ENCODE measurements around the gene SLC16A5.

SLC16A5 gene

DNA sequence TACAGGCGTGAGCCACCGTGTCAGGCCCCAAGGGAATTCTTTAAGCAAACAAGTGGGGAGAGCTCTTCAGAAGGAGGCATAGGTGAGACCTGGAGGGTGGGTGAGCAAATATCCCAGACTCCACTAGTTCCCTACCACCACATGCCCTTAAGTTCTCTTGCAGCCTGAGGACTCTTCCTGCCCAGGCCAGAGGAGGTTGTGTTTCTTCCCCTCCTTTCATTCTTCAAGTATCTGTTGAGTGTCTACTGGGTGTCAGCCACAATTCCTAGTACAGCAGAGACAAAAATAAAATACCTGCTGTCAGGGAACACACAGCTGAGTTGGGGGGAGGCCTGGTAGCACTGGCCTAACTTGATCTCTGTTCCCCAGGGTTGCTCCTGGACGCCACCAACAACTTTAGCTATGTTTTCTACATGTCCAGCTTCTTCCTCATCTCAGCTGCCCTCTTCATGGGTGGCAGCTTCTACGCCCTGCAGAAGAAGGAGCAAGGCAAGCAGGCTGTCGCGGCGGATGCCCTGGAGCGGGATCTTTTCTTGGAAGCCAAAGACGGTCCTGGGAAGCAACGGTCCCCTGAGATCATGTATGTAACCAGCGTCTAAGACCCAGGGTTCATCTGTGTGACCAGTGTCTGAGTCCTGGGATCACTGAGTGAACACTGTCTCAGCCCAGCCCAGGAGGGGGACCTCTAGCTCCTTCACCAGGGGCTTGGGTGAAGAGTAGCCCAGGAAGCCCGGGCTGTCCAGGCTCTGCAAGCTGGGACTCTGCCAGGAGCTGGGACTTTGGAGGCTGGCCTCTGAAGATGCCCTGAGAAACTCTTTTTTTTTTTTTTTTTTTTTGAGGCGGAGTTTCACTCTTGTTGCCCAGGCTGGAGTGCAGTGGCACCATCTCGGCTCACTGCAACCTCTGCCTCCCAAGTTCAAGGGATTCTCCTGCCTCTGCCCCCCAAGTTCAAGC is 16.1 kb downstream of the SLC16A5 start:
- no peak overlapping the region for H3K4me3 ChIP-seq (ENCODE audit: low read depth, low read length)
- DNase-seq (ENCODE audit: low read depth), result no peak

DNA sequence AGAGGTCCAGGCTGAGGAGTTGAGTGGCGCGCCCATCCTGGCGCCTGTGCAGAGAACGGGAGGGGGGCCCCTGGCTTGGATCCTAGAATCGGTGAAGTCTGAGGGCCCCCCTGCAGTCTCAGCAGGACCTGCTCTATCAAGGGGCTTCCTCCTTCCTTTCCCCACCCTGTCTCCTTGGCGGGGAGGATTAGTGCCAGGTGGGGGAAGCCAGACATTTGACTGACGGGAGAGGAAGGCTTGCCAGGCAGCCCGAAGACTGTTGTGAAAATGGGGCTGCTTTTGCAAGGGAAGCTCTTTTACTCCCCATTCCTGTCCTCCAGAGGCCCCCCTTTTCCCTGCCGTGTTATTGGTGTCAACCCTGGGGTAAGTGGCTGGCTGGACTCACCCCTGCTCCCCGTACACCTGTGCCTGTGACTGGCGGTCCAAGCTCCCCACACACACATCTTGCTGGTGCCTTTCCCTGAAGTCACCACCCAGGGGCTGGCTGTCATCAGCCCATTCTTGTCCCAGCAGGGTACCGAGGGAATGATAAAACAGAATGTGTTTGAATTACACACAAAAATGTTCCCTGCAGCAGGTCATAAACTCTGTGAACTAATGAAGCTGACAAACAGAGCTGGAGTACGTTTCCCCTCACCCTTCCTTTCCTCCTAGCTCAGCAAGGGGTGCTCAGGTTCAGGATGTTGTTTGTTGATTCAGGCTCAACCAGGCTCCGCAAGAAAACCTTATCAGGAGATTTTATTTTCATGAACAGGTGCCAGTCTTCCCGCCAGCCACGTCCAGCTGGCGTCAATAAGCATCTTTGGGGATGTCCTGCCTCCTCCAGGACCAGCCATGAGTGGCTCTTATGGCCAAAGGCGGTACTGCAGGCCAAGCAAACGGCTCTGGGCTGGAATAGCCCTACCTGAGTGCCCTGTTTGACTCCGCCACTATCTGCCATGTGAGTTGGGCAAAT is 17.6 kb downstream of the SLC16A5 start:
- no peak for DNase-seq (ENCODE audit: low read depth)
- no peak overlapping the region for H3K4me3 ChIP-seq (ENCODE audit: low read depth, low read length)

GRCh38 chr17:75108193-75108592 is 20.4 kb downstream of the SLC16A5 start:
- H3K4me3 ChIP-seq (ENCODE audit: low read depth, low read length), result no peak overlapping the region
- no peak for DNase-seq (ENCODE audit: low read depth)

- DNase-seq (ENCODE audit: low read depth), result no peak
- H3K4me3 ChIP-seq (ENCODE audit: low read depth, low read length), result peak overlapping the region; percentile 81
These were observed 21.3 kb downstream of the SLC16A5 start for GRCh38 chr17:75109046-75109406.

DNA sequence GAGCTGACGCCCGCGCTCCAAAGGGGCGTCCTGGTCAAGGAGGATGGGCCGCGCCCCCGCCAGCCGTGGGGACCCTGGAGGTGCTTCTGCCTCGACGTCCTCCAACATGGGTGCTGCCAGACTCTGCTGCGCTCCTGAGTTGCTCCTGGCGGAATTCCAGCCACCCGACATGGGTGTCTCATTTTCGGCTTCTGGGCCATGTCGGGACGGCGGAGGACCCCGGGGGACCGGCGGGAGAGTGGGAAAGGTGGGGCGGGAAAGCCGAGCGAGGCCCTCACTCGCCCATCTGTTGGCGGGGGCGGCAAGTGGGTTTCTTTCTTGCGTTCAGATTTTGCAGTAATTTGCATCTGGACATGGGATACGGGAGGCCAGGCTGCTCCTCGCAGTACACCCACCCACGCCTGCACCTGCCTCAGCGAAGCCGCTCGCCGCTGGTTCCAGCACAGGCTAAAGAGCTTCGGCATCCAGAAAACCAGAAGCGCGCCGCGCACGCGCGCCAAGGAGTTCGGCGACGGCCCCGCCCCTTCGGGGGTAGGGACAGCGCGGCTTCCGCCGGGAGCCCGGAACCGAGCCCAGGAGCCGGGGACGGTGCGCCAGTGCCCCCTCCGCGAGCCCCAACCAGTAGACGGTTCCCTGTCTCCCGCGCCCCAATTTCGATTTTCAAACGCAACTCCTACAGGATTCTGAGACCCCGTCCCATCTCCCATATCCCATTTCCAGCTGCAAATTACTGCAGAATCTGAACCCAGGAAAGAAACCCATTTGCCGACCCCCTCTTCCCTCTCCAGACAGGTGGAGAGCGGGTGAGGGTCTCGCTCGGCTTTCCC is 21.9 kb downstream of the SLC16A5 start, which contains the start of gene ARMC7:
Gene ARMC7, plus strand, starts transcription at position 563 of the 827 bp plus-strand sequence. CDS start 320 bp downstream, outside the sequence.
- H3K4me3 ChIP-seq (ENCODE audit: low read depth, low read length), result peak within 1 kb of the TSS; percentile 81
- DNase-seq (ENCODE audit: low read depth), result no peak

GRCh38 chr17:75110234-75110937 is 22.6 kb downstream of the SLC16A5 start:
- peak overlapping the region; percentile 81 for H3K4me3 ChIP-seq (ENCODE audit: low read depth, low read length)
- DNase-seq (ENCODE audit: low read depth), result no peak

- H3K4me3 ChIP-seq (ENCODE audit: low read depth, low read length), result no peak overlapping the region
- no peak for DNase-seq (ENCODE audit: low read depth)
These were observed 24.1 kb downstream of the SLC16A5 start for GRCh38 chr17:75111777-75112335.

- peak; percentile 56 for DNase-seq (ENCODE audit: low read depth)
- peak overlapping the region; percentile 42 for H3K4me3 ChIP-seq (ENCODE audit: low read depth, low read length)
These were observed 26.2 kb downstream of the SLC16A5 start for GRCh38 chr17:75113798-75114551.

- DNase-seq (ENCODE audit: low read depth), result no peak
These were observed 27.0 kb downstream of the SLC16A5 start for GRCh38 chr17:75114552-75115314.

DNA sequence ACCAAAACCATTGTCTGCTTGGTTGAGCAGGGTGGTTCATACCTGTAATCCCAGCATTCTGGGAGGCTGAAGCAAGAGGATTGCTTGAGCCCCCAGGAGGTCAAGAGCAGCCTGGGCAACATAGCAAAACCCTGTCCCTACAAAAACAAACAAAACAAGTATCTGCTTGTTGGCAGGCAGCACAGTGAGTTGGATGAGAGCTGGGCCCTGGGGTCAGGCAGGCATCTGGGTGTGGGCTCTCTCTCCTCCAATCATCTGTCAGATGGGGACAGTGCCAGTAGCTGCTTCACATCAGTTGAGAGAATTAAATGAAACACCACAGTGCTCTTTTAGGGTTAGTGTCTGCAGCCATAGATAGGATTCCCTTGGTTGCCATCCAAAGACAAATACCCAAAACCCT is 27.8 kb downstream of the SLC16A5 start:
- no peak overlapping the region for H3K4me3 ChIP-seq (ENCODE audit: low read depth, low read length)

More at GRCh38 chr17:75114552-75115314, 27.0 kb downstream of the SLC16A5 start:
- peak overlapping the region; percentile 42 for H3K4me3 ChIP-seq (ENCODE audit: low read depth, low read length)

GRCh38 chr17:75116737-75117136 is 29.0 kb downstream of the SLC16A5 start:
- H3K4me3 ChIP-seq (ENCODE audit: low read depth, low read length), result no peak overlapping the region
- no peak for DNase-seq (ENCODE audit: low read depth)

More for the DNA sequence above, 27.8 kb downstream of the SLC16A5 start:
- DNase-seq (ENCODE audit: low read depth), result no peak

DNA sequence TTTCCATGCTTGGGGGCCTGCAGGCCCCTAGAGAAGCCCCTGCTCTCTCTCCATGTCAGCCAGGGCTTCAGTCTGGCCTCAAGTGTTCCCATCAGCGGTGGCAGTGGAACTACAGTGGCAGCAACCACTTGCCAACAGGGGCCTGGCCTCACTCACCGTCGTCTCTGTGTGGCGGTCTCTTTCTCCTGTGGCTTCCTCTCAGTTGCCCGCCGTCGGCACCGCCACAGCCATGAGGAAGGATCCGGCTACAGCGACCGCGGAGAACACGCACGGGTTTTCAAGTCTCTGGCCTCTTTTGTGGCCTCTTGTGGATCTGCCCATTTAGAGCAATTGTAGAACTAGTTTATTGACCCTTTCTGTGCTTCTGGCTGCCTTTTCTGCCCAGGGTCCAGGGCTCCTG is 30.6 kb downstream of the SLC16A5 start:
- H3K4me3 ChIP-seq (ENCODE audit: low read depth, low read length), result no peak overlapping the region
- no peak for DNase-seq (ENCODE audit: low read depth)

DNA sequence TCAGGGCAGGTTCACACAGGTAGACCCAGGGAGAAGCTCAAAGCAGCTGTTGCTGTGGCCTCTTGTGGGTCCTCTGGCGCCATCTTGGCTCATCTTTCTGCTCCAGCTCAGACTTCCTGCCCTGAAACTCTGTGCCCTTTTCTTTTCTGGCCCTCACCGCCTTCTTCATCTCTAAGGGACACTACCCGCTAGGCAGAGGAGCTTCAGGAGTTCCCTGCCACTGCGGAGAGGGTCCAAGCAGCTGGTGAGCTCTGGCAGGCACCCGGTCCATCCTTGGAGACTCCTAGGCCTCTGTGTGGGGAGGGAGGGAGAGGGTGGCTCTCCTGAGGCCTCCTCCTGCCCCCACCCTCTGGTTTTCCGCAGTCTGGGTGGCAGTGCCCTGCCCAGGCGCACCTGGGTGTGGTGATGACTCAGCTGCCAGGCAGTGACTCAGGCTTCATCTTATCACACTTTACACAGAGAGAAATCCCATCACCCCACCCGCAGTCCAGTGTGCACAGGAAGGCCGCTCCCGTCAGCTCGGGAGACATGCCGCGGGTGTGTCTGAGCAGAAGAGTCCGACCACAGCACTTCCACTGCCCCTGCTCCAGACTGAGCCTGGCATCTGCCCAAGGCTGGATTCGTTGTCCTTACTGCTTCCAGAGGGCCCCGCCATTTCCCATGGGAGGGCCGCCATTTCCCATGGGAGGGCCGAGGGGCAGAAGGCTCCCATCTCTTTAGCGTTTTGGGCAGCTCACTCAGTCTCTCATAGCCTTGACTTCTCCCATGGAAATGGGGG is 36.5 kb downstream of the SLC16A5 start:
- H3K4me3 ChIP-seq (ENCODE audit: low read depth, low read length), result no peak overlapping the region
- DNase-seq (ENCODE audit: low read depth), result no peak

DNA sequence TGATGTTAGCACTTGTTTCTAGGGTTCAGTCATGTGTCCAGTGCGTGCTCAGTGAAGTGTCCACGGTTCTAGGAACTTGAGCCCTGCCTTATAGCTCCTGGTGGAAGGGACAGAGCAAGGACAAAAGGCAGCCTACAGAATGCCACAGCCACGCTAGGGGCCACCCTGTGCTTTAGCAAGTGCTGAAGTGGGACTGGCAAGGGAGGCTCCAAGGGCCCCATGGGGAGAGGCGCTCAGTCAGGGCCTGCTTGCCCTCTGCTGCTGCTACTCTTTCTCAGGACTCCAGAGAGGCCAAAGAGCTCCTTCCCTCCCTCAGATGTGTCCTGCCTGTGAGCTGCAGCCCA is 37.0 kb downstream of the SLC16A5 start:
- H3K4me3 ChIP-seq (ENCODE audit: low read depth, low read length), result no peak overlapping the region
- DNase-seq (ENCODE audit: low read depth), result no peak

GRCh38 chr17:75125984-75126383 is 38.2 kb downstream of the SLC16A5 start:
- no peak overlapping the region for H3K4me3 ChIP-seq (ENCODE audit: low read depth, low read length)
- no peak for DNase-seq (ENCODE audit: low read depth)

- H3K4me3 ChIP-seq (ENCODE audit: low read depth, low read length), result no peak overlapping the region
These were observed 39.2 kb downstream of the SLC16A5 start for GRCh38 chr17:75126954-75127353.

More at GRCh38 chr17:75126954-75127353, 39.2 kb downstream of the SLC16A5 start:
- no peak for DNase-seq (ENCODE audit: low read depth)

All from skeletal muscle cell (primary cell).